ENCODE data around the gene NDUFB11.
"Not testable (repeated sequence)": the region's sequence is repeated elsewhere in the genome, so short reads cannot be mapped to it uniquely, and the experiment has no call there.

Gene NDUFB11

GRCh38 chrX:47112316-47112954 is 32.1 kb downstream of the NDUFB11 start:
- DNase-seq (ENCODE audit: low read depth) = no peak
- no peak overlapping the region for H3K4me3 ChIP-seq (ENCODE audit: control insufficient read depth, low read depth, low read length)

DNA sequence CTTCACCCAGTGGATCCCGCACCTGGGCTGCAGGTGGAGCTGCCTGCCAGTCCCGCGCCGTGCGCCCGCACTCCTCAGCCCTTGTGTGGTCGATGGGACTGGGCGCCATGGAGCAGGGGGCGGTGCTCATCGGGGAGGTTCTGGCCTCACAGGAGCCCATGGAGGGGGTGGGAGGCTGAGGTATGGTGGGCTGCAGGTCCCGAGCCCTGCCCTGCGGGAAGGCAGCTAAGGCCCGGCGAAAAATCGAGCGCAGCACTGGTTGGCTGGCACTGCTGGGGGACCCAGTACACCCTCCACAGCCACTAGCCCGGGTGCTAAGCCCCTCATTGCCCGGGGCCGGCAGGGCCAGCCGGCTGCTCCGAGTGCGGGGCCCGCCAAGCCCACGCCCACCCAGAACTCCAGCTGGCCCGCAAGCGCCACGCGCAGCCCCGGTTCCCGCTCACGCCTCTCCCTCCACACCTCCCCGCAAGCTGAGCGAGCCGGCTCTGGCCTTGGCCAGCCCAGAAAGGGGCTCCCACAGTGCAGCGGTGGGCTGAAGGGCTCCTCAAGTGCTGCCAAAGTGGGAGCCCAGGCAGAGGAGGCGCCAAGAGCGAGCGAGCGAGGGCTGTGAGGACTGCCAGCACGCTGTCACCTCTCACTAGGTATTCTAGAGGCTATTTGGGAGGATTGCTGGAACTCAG is 33.4 kb downstream of the NDUFB11 start:
- H3K4me3 ChIP-seq (ENCODE audit: control insufficient read depth, low read depth, low read length); DNase-seq (ENCODE audit: low read depth): not testable (repeated sequence)

More at GRCh38 chrX:47112316-47112954, 32.1 kb downstream of the NDUFB11 start:
- TF ChIP-seq, protein P1, sequence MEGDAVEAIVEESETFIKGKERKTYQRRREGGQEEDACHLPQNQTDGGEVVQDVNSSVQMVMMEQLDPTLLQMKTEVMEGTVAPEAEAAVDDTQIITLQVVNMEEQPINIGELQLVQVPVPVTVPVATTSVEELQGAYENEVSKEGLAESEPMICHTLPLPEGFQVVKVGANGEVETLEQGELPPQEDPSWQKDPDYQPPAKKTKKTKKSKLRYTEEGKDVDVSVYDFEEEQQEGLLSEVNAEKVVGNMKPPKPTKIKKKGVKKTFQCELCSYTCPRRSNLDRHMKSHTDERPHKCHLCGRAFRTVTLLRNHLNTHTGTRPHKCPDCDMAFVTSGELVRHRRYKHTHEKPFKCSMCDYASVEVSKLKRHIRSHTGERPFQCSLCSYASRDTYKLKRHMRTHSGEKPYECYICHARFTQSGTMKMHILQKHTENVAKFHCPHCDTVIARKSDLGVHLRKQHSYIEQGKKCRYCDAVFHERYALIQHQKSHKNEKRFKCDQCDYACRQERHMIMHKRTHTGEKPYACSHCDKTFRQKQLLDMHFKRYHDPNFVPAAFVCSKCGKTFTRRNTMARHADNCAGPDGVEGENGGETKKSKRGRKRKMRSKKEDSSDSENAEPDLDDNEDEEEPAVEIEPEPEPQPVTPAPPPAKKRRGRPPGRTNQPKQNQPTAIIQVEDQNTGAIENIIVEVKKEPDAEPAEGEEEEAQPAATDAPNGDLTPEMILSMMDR (IDR thresholded peaks at IDR 0.05; ENCODE audit: control insufficient read depth, insufficient read depth, low read depth, low read length, missing control alignments) = no peak

GRCh38 chrX:47101206-47101605 is 43.3 kb downstream of the NDUFB11 start:
- no peak overlapping the region for H3K4me3 ChIP-seq (ENCODE audit: control insufficient read depth, low read depth, low read length)
- TF ChIP-seq, protein P1 (IDR thresholded peaks at IDR 0.05; ENCODE audit: control insufficient read depth, insufficient read depth, low read depth, low read length, missing control alignments) = no peak
- DNase-seq (ENCODE audit: low read depth) = no peak

- TF ChIP-seq, protein P1 (IDR thresholded peaks at IDR 0.05; ENCODE audit: control insufficient read depth, insufficient read depth, low read depth, low read length, missing control alignments) = no peak
- no peak overlapping the region for H3K4me3 ChIP-seq (ENCODE audit: control insufficient read depth, low read depth, low read length)
- no peak for DNase-seq (ENCODE audit: low read depth)
Measured at GRCh38 chrX:47098338-47099094, 46.0 kb downstream of the NDUFB11 start.

DNA sequence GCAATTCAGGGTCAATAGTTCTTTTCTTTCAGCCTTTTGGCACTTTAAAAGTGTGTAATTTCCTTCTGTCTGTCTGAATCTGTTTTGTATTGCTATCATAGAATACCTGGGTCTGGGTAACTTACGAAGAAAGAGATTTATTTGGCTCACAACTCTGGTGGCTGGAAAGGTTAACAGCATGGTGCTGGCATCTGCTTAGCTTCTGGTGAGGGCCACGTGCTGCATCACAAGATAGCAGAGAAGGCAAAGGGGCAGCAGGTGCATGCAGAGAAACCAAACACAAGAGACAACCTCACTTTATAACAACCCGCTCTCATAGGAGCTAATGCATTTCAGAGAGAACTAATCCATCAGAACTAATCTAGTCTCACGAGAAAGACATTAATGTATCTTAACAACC is 47.5 kb downstream of the NDUFB11 start:
- no peak for DNase-seq (ENCODE audit: low read depth)
- no peak overlapping the region for H3K4me3 ChIP-seq (ENCODE audit: control insufficient read depth, low read depth, low read length)
- TF ChIP-seq, protein P1 (IDR thresholded peaks at IDR 0.05; ENCODE audit: control insufficient read depth, insufficient read depth, low read depth, low read length, missing control alignments) = no peak

- TF ChIP-seq, protein P1 (IDR thresholded peaks at IDR 0.05; ENCODE audit: control insufficient read depth, insufficient read depth, low read depth, low read length, missing control alignments) = no peak
- DNase-seq (ENCODE audit: low read depth) = no peak
- H3K4me3 ChIP-seq (ENCODE audit: control insufficient read depth, low read depth, low read length) = no peak overlapping the region
Measured at GRCh38 chrX:47093860-47094259, 50.6 kb downstream of the NDUFB11 start.

GRCh38 chrX:47093248-47093647 is 51.3 kb downstream of the NDUFB11 start:
- peak; percentile 7 for DNase-seq (ENCODE audit: low read depth)
- H3K4me3 ChIP-seq (ENCODE audit: control insufficient read depth, low read depth, low read length) = no peak overlapping the region
- TF ChIP-seq, protein P1 (IDR thresholded peaks at IDR 0.05; ENCODE audit: control insufficient read depth, insufficient read depth, low read depth, low read length, missing control alignments) = peak; percentile 53
